ENCODE data around the gene ZNF274. TPM values are rescaled to one million over a fixed set of nuclear protein-coding genes. Genes with fewer than 3 reads are reported as not detected.

Gene ZNF274
- total RNA-seq, 2 experiments from 2014 or later: 36.2 to 36.4 TPM

- no peak for TF ChIP-seq EZH2phosphoT487 (IDR thresholded peaks at IDR 0.05; ENCODE audit: borderline replicate concordance, low read depth, low read length)
- Histone ChIP-seq H3K4me2 (ENCODE audit: low read length) (no peak overlapping the region), H3K79me2 (ENCODE audit: insufficient read depth, low read depth, low read length) (no peaks in the 10 kb centered on the region), H3K27ac (ENCODE audit: low read depth, low read length, poor library complexity, severe bottlenecking) (no peak overlapping the region), H3K4me3 (ENCODE audit: low read depth, low read length, poor library complexity, severe bottlenecking) (no peak overlapping the region), H4K20me1 (ENCODE audit: insufficient read depth, low read length) (no peaks in the 10 kb centered on the region), H3K36me3 (ENCODE audit: insufficient read depth, low read length) (no peaks in the 10 kb centered on the region), H3K9me2 (ENCODE audit: insufficient read depth, low read length) (no peaks in the 10 kb centered on the region), H2AFZ (ENCODE audit: low read length) (no peak overlapping the region), H3K4me1 (ENCODE audit: insufficient read depth, low read length, poor library complexity, severe bottlenecking) (no peaks in the 10 kb centered on the region), H3K9me3 (ENCODE audit: low read length) (0 out of 2 replicates have a peak, but pooled peaks cover 6% of the 10 kb centered on the region)
- POLR2A ChIA-PET: no interaction called here
- BruUV-seq (replicated peaks): no TSS peak
- intact Hi-C loops (cut with micrococcal nuclease; ENCODE audit: unreplicated experiment): no loop called here
- no peak for DNase-seq (ENCODE audit: low spot score)
- CTCF ChIA-PET (ENCODE audit: unreplicated experiment): no interaction called here
These were observed 25.7 kb upstream of the ZNF274 start for GRCh38 chr19:58157045-58157728.

DNA sequence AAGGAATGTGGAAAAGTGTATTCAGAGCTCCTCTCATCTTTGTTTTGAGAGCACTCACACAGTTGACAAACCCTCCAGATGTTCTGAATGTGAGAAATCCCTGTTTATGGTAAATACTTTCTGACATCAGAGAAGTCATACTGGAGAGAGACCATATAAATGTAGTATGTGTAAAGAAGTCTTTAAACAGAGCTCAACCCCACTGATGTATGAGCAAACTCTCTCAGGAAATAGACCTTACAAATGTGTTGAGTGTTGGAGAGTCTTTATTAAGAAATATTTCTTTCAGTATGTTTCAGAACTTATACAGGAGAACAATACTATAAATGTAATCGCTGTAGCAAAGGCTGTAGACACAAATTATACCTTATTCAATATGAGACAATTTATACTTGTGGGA lies 16.6 kb upstream of the ZNF274 start:
- DNase-seq (ENCODE audit: low spot score): no peak
- no peaks in the 10 kb centered on the region for H3K4me1 ChIP-seq (ENCODE audit: insufficient read depth, low read length, poor library complexity, severe bottlenecking)
- no peaks in the 10 kb centered on the region for H3K36me3 ChIP-seq (ENCODE audit: insufficient read depth, low read length)
- H4K20me1 ChIP-seq (ENCODE audit: insufficient read depth, low read length): no peaks in the 10 kb centered on the region
- no peak overlapping the region for H3K27ac ChIP-seq (ENCODE audit: low read depth, low read length, poor library complexity, severe bottlenecking)
- BruUV-seq (replicated peaks): no TSS peak
- no peak overlapping the region for H3K4me3 ChIP-seq (ENCODE audit: low read depth, low read length, poor library complexity, severe bottlenecking)
- H2AFZ ChIP-seq (ENCODE audit: low read length): no peak overlapping the region
- no peaks in the 10 kb centered on the region for H3K79me2 ChIP-seq (ENCODE audit: insufficient read depth, low read depth, low read length)
- no peak overlapping the region for H3K4me2 ChIP-seq (ENCODE audit: low read length)
- POLR2A ChIA-PET: interaction anchor here (0.8 kb wide), 1 partner anchor 925 kb away, joined by 4 read pairs; no protein-coding TSS in a partner anchor
- H3K9me3 ChIP-seq (ENCODE audit: low read length): peaks cover 18% of the 10 kb centered on the region
- H3K9me2 ChIP-seq (ENCODE audit: insufficient read depth, low read length): no peaks in the 10 kb centered on the region
- TF ChIP-seq EZH2phosphoT487 (IDR thresholded peaks at IDR 0.05; ENCODE audit: borderline replicate concordance, low read depth, low read length): no peak
- TF ChIP-seq, protein P1, sequence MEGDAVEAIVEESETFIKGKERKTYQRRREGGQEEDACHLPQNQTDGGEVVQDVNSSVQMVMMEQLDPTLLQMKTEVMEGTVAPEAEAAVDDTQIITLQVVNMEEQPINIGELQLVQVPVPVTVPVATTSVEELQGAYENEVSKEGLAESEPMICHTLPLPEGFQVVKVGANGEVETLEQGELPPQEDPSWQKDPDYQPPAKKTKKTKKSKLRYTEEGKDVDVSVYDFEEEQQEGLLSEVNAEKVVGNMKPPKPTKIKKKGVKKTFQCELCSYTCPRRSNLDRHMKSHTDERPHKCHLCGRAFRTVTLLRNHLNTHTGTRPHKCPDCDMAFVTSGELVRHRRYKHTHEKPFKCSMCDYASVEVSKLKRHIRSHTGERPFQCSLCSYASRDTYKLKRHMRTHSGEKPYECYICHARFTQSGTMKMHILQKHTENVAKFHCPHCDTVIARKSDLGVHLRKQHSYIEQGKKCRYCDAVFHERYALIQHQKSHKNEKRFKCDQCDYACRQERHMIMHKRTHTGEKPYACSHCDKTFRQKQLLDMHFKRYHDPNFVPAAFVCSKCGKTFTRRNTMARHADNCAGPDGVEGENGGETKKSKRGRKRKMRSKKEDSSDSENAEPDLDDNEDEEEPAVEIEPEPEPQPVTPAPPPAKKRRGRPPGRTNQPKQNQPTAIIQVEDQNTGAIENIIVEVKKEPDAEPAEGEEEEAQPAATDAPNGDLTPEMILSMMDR (conservative IDR thresholded peaks at IDR 0.05; ENCODE audit: low read length): no peak
- intact Hi-C loops (cut with micrococcal nuclease; ENCODE audit: unreplicated experiment): no loop called here
- CTCF ChIA-PET (ENCODE audit: unreplicated experiment): no interaction called here

GRCh38 chr19:58166708-58167280 lies 16.1 kb upstream of the ZNF274 start:
- BruUV-seq (replicated peaks): no TSS peak
- H3K4me3 ChIP-seq (ENCODE audit: low read depth, low read length, poor library complexity, severe bottlenecking): no peak overlapping the region
- ChIA-PET POLR2A (no interaction called here), CTCF (ENCODE audit: unreplicated experiment) (no interaction called here)
- DNase-seq (ENCODE audit: low spot score): no peak
- no peaks in the 10 kb centered on the region for H3K79me2 ChIP-seq (ENCODE audit: insufficient read depth, low read depth, low read length)
- H3K27ac ChIP-seq (ENCODE audit: low read depth, low read length, poor library complexity, severe bottlenecking): no peak overlapping the region
- H2AFZ ChIP-seq (ENCODE audit: low read length): no peak overlapping the region
- no peaks in the 10 kb centered on the region for H3K36me3 ChIP-seq (ENCODE audit: insufficient read depth, low read length)
- TF ChIP-seq, protein P1 (conservative IDR thresholded peaks at IDR 0.05; ENCODE audit: low read length): no peak
- no peak for TF ChIP-seq EZH2phosphoT487 (IDR thresholded peaks at IDR 0.05; ENCODE audit: borderline replicate concordance, low read depth, low read length)
- peaks cover 18% of the 10 kb centered on the region for H3K9me3 ChIP-seq (ENCODE audit: low read length)
- intact Hi-C loops (cut with micrococcal nuclease; ENCODE audit: unreplicated experiment): no loop called here
- H3K4me1 ChIP-seq (ENCODE audit: insufficient read depth, low read length, poor library complexity, severe bottlenecking): no peaks in the 10 kb centered on the region
- no peaks in the 10 kb centered on the region for H3K9me2 ChIP-seq (ENCODE audit: insufficient read depth, low read length)
- no peaks in the 10 kb centered on the region for H4K20me1 ChIP-seq (ENCODE audit: insufficient read depth, low read length)
- no peak overlapping the region for H3K4me2 ChIP-seq (ENCODE audit: low read length)

Data from OCI-LY7 (cell line).